ENCODE measurements around the gene PIGZ. TPM values are rescaled to one million over a fixed set of nuclear protein-coding genes. Genes with fewer than 3 reads are reported as not detected.

PIGZ gene
- total and polyA plus RNA-seq, 9 of the 15 experiments (the other 6 are each of a cell fraction or from before 2014, with no cell fraction given) = 0.15 to 1.8 (median 0.76) TPM

DNA sequence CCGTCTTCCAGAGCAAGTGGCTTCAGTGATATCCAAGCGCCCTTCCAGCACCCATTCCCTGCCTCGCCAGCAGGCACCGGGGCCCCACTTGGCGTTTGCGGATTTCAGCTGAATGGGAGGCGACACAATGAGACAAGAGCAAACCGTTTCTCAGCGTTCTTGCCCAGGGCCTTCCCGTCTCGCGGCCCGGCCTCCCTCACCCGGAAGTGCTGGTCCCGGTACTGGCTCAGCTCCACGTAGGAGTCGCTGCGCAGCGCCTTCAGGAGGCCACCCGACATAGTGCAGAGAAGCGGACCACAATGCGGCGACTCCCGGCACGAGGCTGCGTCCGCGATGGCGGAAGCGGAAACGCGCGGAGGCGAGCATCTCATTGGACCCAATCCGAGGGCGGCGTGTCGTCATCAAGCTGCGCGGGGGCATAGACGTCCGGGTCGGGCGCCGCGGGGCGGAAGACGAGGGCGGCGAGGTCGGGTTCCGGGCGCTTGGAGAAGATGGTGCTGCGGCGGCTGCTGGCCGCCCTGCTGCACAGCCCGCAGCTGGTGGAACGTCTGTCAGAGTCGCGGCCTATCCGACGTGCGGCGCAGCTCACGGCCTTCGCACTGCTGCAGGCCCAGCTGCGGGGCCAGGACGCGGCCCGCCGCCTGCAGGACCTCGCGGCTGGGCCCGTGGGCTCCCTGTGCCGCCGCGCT lies 26.3 kb downstream of the PIGZ start, which contains the start of gene NCBP2 (continued):
- TF ChIP-seq MYC (IDR thresholded peaks at IDR 0.05; ENCODE audit: low read depth, low read length) (peak; percentile 100), MYC (CRISPR knock-in tag; IDR thresholded peaks at IDR 0.05; ENCODE audit: borderline replicate concordance, low read depth) (peak; percentile 92; the same call in 1 of the 2 replicates), BDP1 (IDR thresholded peaks at IDR 0.05; ENCODE audit: insufficient read depth, insufficient read length) (no peak), SMARCA4 (IDR thresholded peaks at IDR 0.05) (no peak), SMARCB1 (IDR thresholded peaks at IDR 0.05; ENCODE audit: insufficient read length, low read depth) (no peak), ZFP36 (IDR thresholded peaks at IDR 0.05; ENCODE audit: low read depth, low read length, partially characterized antibody) (peak; percentile 19), CBFA2T3 (IDR thresholded peaks at IDR 0.05) (no peak), CSDE1 (IDR thresholded peaks at IDR 0.05) (peak in 1 of 2 experiments; percentile 79; a peak in 1 of 4 replicates), MAZ (CRISPR knock-in tag; conservative IDR thresholded peaks at IDR 0.05 in 1 of 2, IDR thresholded peaks at IDR 0.05 in 1 of 2) (peak; percentile 76 to 81), EP400 (IDR thresholded peaks at IDR 0.05) (peak; percentile 100), TARDBP (IDR thresholded peaks at IDR 0.05) (peak; percentile 79; the same call in 1 of the 2 replicates), ZHX1 (conservative IDR thresholded peaks at IDR 0.05; ENCODE audit: low read length) (peak; percentile 16; the same call in 1 of the 2 replicates), CCAR2 (IDR thresholded peaks at IDR 0.05; ENCODE audit: low read depth, low read length) (no peak), SMAD1 (IDR thresholded peaks at IDR 0.05; ENCODE audit: low read depth, low read length, partially characterized antibody) (peak; percentile 87), ELF1 (tag; IDR thresholded peaks at IDR 0.05) (peak; percentile 100), DNMT1 (IDR thresholded peaks at IDR 0.05) (no peak), NCOA1 (IDR thresholded peaks at IDR 0.05; ENCODE audit: low read depth) (peak; percentile 63; the same call in 1 of the 2 replicates), ILK (tag; IDR thresholded peaks at IDR 0.05; ENCODE audit: borderline replicate concordance, low read depth) (no peak), SUPT5H (IDR thresholded peaks at IDR 0.05) (peak; percentile 91), ZNF184 (CRISPR knock-in tag; IDR thresholded peaks at IDR 0.05) (no peak), ESRRA (IDR thresholded peaks at IDR 0.05; ENCODE audit: borderline replicate concordance, low read depth) (peak; percentile 88), FOXJ3 (CRISPR knock-in tag; IDR thresholded peaks at IDR 0.05) (no peak)
- TF ChIP-seq, protein P1, sequence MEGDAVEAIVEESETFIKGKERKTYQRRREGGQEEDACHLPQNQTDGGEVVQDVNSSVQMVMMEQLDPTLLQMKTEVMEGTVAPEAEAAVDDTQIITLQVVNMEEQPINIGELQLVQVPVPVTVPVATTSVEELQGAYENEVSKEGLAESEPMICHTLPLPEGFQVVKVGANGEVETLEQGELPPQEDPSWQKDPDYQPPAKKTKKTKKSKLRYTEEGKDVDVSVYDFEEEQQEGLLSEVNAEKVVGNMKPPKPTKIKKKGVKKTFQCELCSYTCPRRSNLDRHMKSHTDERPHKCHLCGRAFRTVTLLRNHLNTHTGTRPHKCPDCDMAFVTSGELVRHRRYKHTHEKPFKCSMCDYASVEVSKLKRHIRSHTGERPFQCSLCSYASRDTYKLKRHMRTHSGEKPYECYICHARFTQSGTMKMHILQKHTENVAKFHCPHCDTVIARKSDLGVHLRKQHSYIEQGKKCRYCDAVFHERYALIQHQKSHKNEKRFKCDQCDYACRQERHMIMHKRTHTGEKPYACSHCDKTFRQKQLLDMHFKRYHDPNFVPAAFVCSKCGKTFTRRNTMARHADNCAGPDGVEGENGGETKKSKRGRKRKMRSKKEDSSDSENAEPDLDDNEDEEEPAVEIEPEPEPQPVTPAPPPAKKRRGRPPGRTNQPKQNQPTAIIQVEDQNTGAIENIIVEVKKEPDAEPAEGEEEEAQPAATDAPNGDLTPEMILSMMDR (IDR thresholded peaks at IDR 0.05 in 2 of 3, conservative IDR thresholded peaks at IDR 0.05 in 1 of 3; ENCODE audit: insufficient read depth in 2 of 3, low read depth in 1 of 3, low read length in 3 of 3) = peak; percentile 88 to 91 (median 88)
- TF ChIP-seq, protein P2, sequence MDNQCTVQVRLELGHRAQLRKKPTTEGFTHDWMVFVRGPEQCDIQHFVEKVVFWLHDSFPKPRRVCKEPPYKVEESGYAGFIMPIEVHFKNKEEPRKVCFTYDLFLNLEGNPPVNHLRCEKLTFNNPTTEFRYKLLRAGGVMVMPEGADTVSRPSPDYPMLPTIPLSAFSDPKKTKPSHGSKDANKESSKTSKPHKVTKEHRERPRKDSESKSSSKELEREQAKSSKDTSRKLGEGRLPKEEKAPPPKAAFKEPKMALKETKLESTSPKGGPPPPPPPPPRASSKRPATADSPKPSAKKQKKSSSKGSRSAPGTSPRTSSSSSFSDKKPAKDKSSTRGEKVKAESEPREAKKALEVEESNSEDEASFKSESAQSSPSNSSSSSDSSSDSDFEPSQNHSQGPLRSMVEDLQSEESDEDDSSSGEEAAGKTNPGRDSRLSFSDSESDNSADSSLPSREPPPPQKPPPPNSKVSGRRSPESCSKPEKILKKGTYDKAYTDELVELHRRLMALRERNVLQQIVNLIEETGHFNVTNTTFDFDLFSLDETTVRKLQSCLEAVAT (IDR thresholded peaks at IDR 0.05) = peak; percentile 44 to 86; a peak in 3 of 4 replicates
- TF ChIP-seq, protein P3, sequence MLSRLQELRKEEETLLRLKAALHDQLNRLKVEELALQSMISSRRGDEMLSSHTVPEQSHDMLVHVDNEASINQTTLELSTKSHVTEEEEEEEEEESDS (CRISPR knock-in tag; IDR thresholded peaks at IDR 0.05) = no peak
